AG09309 (cell line): ENCODE data around the gene PABPN1L.

Experiments used
- DNase-seq: peaks from one replicate; pipeline ENCODE4 v3.0.0-alpha.2; 2010; ENCODE audit warnings: low read depth
- H3K4me3 ChIP-seq: 2 replicates; pipeline ENCODE4 v1.5.1; 2011; ENCODE audit warnings: mild to moderate bottlenecking, low read depth, low read length, moderate library complexity; ENCODE audit not compliant: control insufficient read depth
- TF ChIP-seq, protein P1 (sequence below): IDR thresholded peaks from 2 replicates; pipeline ENCODE4 v1.5.1; 2011; ENCODE audit warnings: mild to moderate bottlenecking, low read depth, low read length, inconsistent platforms; ENCODE audit not compliant: insufficient read depth, control insufficient read depth; ENCODE audit errors: missing control alignments

PABPN1L gene

DNA sequence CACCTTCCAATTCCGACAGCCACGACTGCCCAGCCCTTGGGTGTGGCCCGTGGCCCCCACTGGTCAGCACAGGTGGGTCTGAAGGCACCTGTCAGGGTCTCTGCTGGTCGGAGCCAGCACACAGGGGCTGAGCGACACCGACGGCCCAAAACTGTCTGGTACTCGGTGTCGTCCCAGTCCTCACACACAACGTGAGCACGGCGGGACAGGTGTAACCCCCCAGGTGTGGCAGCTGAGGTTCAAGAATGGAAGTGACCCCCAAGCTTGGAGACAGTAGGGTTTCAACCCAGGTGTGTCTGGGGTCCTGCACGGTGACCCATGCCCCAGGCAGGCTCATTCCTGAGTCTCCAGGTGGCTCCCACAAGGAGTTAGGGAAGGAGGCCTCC lies 10.7 kb downstream of the PABPN1L start:
- no peak for DNase-seq
- TF ChIP-seq, protein P1, sequence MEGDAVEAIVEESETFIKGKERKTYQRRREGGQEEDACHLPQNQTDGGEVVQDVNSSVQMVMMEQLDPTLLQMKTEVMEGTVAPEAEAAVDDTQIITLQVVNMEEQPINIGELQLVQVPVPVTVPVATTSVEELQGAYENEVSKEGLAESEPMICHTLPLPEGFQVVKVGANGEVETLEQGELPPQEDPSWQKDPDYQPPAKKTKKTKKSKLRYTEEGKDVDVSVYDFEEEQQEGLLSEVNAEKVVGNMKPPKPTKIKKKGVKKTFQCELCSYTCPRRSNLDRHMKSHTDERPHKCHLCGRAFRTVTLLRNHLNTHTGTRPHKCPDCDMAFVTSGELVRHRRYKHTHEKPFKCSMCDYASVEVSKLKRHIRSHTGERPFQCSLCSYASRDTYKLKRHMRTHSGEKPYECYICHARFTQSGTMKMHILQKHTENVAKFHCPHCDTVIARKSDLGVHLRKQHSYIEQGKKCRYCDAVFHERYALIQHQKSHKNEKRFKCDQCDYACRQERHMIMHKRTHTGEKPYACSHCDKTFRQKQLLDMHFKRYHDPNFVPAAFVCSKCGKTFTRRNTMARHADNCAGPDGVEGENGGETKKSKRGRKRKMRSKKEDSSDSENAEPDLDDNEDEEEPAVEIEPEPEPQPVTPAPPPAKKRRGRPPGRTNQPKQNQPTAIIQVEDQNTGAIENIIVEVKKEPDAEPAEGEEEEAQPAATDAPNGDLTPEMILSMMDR, result no peak
- peak overlapping the region; percentile 71 for H3K4me3 ChIP-seq

DNA sequence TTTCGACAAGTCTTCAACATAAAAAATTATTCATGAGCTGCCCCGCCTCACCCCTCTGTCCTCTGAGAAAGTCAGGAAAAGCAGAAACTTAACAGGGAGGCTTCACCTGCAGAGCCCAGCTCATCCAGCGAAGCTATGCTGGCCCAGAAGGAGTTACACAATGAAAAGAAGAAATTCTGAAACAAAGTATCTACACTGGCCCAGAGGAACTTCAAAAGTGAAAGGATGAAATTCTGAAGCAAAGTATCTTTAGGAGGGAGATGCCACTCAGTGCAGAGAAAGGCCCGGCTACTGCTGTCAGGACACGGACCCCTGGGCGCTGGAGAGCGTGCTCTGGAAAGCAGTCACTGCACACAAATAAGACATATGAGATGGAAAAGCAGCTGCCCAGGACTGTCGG lies 11.3 kb downstream of the PABPN1L start:
- H3K4me3 ChIP-seq, result no peak overlapping the region
- TF ChIP-seq, protein P1, result no peak
- no peak for DNase-seq

DNA sequence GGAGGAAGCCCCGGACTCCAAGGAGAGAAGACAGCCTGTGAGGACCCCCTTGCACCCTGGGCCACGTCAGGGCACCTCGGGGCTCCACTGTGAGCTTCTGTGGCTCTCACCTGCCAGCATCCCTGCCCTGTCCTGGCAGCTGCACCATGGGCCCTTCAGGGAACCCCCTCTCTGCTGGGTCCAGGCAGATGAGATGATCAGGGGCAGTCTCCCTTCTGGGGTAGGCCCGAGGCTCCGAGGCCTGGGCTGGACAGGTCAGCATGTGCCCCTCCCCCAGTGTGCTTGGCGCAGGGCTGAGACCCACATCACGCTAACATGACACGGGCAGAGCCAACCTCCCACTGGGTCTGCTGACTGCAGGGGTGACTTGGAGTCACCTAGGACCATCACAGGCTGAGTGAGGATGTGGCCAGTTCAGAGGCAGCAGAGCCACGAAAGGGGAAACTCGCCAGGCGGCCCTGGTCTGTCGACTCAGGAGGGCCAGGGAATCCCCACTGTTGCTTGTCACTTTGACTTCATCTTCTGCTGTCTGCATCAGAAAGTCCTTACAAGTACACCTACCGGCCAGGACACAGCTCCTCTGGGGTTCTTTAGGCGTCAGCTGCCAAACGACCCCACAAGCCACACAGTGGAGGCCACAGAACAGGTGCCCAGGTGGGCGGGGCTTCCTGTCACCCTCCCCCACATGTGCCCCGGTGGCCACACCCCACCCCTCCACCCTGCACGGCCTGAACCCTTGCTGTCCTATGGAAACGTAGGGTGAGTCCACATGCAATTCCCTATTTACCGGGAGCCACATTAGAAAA lies 12.0 kb downstream of the PABPN1L start:
- TF ChIP-seq, protein P1, result no peak
- no peak for DNase-seq
- H3K4me3 ChIP-seq, result no peak overlapping the region

DNA sequence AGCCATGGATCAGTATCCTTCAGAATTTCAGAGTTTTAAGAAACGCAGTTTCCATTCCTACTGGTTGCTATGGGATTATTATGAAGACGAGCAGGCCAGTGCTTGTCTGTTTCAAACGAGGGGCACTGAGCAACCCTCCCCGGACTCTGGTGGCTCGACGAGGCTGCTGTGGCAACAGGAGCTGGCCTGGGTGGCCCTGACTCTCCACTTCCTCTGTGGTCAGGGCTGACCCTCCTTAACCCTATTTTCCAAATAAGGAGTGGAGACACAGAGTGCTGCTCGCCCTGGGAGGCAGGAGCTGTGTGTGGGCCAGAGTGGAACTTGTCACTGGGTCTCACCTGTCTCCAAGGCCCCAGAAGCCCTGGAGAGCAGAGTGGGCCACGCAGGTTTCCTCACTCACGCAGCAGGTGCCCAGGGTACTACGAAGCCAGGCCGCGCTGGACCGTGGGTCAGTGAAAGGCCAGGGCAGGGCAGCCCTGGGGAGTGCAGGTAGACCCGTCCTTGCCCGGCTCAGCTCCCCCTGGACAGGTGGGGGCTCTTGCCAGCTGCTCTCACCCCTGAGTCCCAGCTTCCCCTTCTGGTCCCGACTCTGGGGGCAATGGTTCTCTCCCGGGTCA lies 13.0 kb downstream of the PABPN1L start:
- DNase-seq, result no peak
- no peak overlapping the region for H3K4me3 ChIP-seq
- TF ChIP-seq, protein P1, result no peak

DNA sequence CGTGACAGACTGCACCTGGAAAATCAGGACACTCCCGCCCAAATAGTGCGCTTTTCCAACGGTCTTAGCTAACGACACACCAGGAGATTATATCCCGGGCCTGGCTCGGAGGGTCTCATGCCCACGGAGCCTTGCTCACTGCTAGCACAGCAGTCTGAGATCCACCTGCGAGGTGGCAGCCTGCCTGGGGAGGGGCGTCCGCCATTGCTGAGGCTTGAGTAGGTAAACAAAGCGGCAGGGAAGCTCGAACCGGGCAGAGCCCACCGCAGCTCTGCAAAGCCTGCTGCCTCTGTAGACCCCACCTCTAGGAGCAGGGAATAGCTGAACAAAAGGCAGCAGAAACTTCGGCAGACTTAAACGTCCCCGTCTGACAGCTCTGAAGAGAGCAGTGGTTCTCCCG lies 14.8 kb downstream of the PABPN1L start:
- no peak for DNase-seq
- no peak overlapping the region for H3K4me3 ChIP-seq
- TF ChIP-seq, protein P1, result no peak

DNA sequence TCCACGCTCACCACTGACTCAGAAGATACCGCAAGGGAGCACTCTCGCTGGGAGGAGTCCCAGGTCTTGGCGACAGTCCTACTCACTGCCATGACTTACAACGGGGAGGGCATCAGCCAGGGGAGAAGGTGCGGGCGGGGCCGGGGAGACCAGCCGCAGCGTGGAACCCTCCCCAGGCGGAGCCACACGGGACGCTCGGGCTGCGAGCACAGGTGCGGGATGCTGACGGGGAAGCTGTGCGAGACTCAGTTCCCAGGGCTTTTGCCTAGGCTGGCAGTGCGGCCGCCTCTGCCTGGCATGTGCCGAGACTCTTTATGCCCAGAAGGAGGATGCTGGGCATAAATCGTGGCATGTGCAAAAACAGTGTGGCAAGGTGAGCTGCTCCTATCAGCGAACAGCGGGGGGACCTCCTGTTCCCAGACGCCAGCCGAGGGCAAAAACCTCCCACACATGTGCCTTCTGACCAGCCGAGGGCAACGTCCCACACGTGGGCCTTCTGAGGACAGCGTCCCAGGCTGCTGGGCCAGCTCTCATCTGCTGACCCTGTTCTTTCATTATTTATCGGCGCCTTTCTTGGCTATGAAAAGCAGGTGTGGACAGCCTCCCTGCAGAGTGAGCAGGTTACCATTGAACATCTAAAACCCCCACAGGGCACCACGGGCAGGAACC lies 15.8 kb downstream of the PABPN1L start:
- H3K4me3 ChIP-seq, result no peak overlapping the region
- DNase-seq, result no peak
- TF ChIP-seq, protein P1, result no peak
